HFFc6 (cell line): ENCODE data around the gene ERP44. TPM values are rescaled to one million over a fixed set of nuclear protein-coding genes. Genes with fewer than 3 reads are reported as not detected.
"Not testable (repeated sequence)": the region's sequence is repeated elsewhere in the genome, so short reads cannot be mapped to it uniquely, and the experiment has no call there.

Experiments used
- DNase-seq: peaks from one replicate; pipeline ENCODE4 v3.0.0-alpha.2; 2018
- H3K27ac Mint-ChIP-seq: 2 replicates; pipeline ENCODE4 v1.8.0; 2020; ENCODE audit warnings: mild to moderate bottlenecking, mixed read lengths
- H3K27me3 Mint-ChIP-seq: 2 replicates; pipeline ENCODE4 v1.8.0; 2021; ENCODE audit warnings: mild to moderate bottlenecking, moderate library complexity, mixed read lengths; ENCODE audit not compliant: insufficient read depth
- H3K36me3 Mint-ChIP-seq: 2 replicates; pipeline ENCODE4 v1.8.0; 2021; ENCODE audit warnings: low read depth, mixed read lengths
- H3K4me1 Mint-ChIP-seq: 2 replicates; pipeline ENCODE4 v1.8.0; 2020; ENCODE audit warnings: low read depth, mixed read lengths
- H3K4me3 Mint-ChIP-seq: 2 replicates; pipeline ENCODE4 v1.8.0; 2020; ENCODE audit warnings: mild to moderate bottlenecking, moderate library complexity, mixed read lengths
- H3K9me3 Mint-ChIP-seq: 2 replicates; pipeline ENCODE4 v1.8.0; 2020; ENCODE audit warnings: mild to moderate bottlenecking, mixed read lengths
- CTCF ChIP-seq: fragments of 200-600 bp; sonication (generic); IDR thresholded peaks from 2 replicates; pipeline ENCODE4 v1.5.0; 2021; ENCODE audit warnings: antibody characterized with exemption, mild to moderate bottlenecking
- total RNA-seq, 6 experiments: library from RNA; stranded (reverse); fragmentation: NEBNext Ultra II Directional; extraction: Animal tissue kit (Norgen Biotek cat#: 25700); gene quantifications; 2 replicates in 1 of 6; 3 replicates in 5 of 6; pipeline ENCODE4 v1.2.3, GENCODE V29; 2021

The ERP44 gene
- total RNA-seq, 6 experiments from 2014 or later, result 22.7 to 30.5 (median 27.0) TPM

- no peak for DNase-seq
- peaks cover 48% of the 10 kb centered on the region for H3K4me1 Mint-ChIP-seq
- 0 out of 2 replicates have a peak, but pooled peaks cover 5% of the 10 kb centered on the region for H3K36me3 Mint-ChIP-seq
- TF ChIP-seq CTCF, result no peak
- no peak overlapping the region for H3K27ac Mint-ChIP-seq
- no peak overlapping the region for H3K4me3 Mint-ChIP-seq
- no peaks in the 10 kb centered on the region for H3K27me3 Mint-ChIP-seq
- H3K9me3 Mint-ChIP-seq, result no peaks in the 10 kb centered on the region
These were observed 15.2 kb downstream of the ERP44 start for GRCh38 chr9:100083448-100084127.

GRCh38 chr9:100082782-100083181 is 16.0 kb downstream of the ERP44 start:
- H3K9me3 Mint-ChIP-seq, result no peaks in the 10 kb centered on the region
- peaks cover 42% of the 10 kb centered on the region for H3K4me1 Mint-ChIP-seq
- no peak overlapping the region for H3K27ac Mint-ChIP-seq
- H3K27me3 Mint-ChIP-seq, result no peaks in the 10 kb centered on the region
- no peak for TF ChIP-seq CTCF
- H3K4me3 Mint-ChIP-seq, result no peak overlapping the region
- peaks cover 8% of the 10 kb centered on the region; the same call in 1 of the 2 replicates for H3K36me3 Mint-ChIP-seq
- DNase-seq, result no peak

GRCh38 chr9:100076256-100076655 is 22.5 kb downstream of the ERP44 start:
- not testable (repeated sequence) for DNase-seq, H3K9me3 Mint-ChIP-seq, H3K4me3 Mint-ChIP-seq, H3K27me3 Mint-ChIP-seq, H3K27ac Mint-ChIP-seq
- H3K4me1 Mint-ChIP-seq, result peaks cover 11% of the 10 kb centered on the region
- peaks cover 19% of the 10 kb centered on the region; the same call in 1 of the 2 replicates for H3K36me3 Mint-ChIP-seq

- Mint-ChIP-seq H3K9me3 (no peaks in the 10 kb centered on the region), H3K4me3 (no peak overlapping the region), H3K27me3 (no peaks in the 10 kb centered on the region), H3K36me3 (peaks cover 19% of the 10 kb centered on the region; the same call in 1 of the 2 replicates), H3K27ac (no peak overlapping the region), H3K4me1 (peaks cover 20% of the 10 kb centered on the region)
- TF ChIP-seq CTCF, result no peak
- no peak for DNase-seq
These were observed 23.8 kb downstream of the ERP44 start for GRCh38 chr9:100074989-100075388.

- Mint-ChIP-seq H3K27me3 (no peaks in the 10 kb centered on the region), H3K36me3 (peaks cover 19% of the 10 kb centered on the region; the same call in 1 of the 2 replicates), H3K4me3 (no peak overlapping the region), H3K4me1 (peaks cover 23% of the 10 kb centered on the region), H3K27ac (no peak overlapping the region), H3K9me3 (no peaks in the 10 kb centered on the region)
- TF ChIP-seq CTCF, result no peak
- DNase-seq, result no peak
These were observed 24.7 kb downstream of the ERP44 start for GRCh38 chr9:100074093-100074492.

GRCh38 chr9:100072805-100073204 is 26.0 kb downstream of the ERP44 start:
- H3K36me3 Mint-ChIP-seq, result peaks cover 11% of the 10 kb centered on the region; the same call in 1 of the 2 replicates
- H3K27ac Mint-ChIP-seq, result no peak overlapping the region
- no peaks in the 10 kb centered on the region for H3K27me3 Mint-ChIP-seq
- no peaks in the 10 kb centered on the region for H3K9me3 Mint-ChIP-seq
- peaks cover 18% of the 10 kb centered on the region for H3K4me1 Mint-ChIP-seq
- no peak overlapping the region for H3K4me3 Mint-ChIP-seq
- DNase-seq, result no peak
- TF ChIP-seq CTCF, result no peak
